Skin epidermis (tissue), 12 donors: ENCODE data around the gene NRSN2.

Experiments used
- H3K27ac ChIP-seq, 21 experiments: fragments of 200-600 bp; sonication (generic) in 11 of 21; one replicate each; pipeline ENCODE4 v1.5.0; 2020; ENCODE audit warnings: mild to moderate bottlenecking in 3 of 21, inconsistent platforms in 2 of 21, moderate library complexity in 2 of 21
- H3K4me3 ChIP-seq, 7 experiments: fragments of 200-600 bp; sonication (generic) in 2 of 7; one replicate each; pipeline ENCODE4 v1.5.0; 2020; ENCODE audit warnings: inconsistent platforms in 2 of 7, mild to moderate bottlenecking in 2 of 7, moderate library complexity in 1 of 7

Gene NRSN2

DNA sequence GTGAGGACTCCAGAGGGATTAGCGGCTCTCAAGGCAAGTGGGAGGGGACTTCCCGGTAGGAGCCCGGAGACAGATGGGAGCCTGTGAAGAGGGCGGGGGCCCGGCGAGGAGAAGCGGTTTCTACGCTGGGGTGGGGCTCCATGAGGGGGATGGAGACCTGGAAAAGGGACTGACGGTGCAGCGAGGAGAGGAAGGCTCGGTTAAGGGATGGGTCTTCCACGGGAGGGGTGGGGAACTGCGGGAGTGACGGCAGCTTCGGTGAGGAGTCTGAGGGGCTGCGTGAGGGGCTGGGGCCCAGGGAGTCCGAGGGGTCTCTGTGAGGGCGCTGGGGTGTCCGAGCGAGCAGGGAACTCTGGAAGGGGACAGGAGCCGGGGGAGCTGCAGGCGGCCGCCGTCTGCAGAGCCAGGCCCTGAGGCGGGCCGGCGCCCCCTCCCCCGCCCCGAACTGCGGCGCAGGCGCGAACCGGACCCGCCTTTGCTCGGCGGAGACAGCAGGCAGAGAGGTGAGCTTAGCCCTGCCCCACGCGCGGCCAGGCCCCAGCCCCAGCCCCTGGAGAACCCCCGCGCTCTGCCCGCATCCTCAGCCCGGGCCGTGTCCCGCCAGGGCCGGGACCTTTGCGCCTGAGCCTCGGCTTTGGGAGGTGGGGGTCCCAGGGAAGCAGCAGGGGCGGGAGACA is at the start of gene NRSN2:
Gene NRSN2 (plus strand): TSS at position 472 of the 677 bp plus-strand sequence. CDS start 2,533 bp downstream, outside the sequence.
- Histone ChIP-seq H3K4me3 (peak within 1 kb of the TSS; percentile 65 to 84 (median 72)), H3K27ac (peak within 1 kb of the TSS; percentile 56 to 89 (median 81))

- Histone ChIP-seq H3K27ac (peak overlapping the region; percentile 88 to 100 (median 98)), H3K4me3 (peak overlapping the region; percentile 65 to 88 (median 82))
These were observed 48.8 kb upstream of the NRSN2 start for GRCh38 chr20:297925-298775.

- H3K4me3 ChIP-seq = peak overlapping the region; percentile 65 to 88 (median 82)
- H3K27ac ChIP-seq = peak overlapping the region in 19 of 21 experiments; percentile 90 to 100 (median 98)
These were observed 48.0 kb upstream of the NRSN2 start for GRCh38 chr20:298776-299391.

GRCh38 chr20:300345-300990 is 46.4 kb upstream of the NRSN2 start:
- Histone ChIP-seq H3K4me3 (no peak overlapping the region), H3K27ac (peak overlapping the region in 3 of 21 experiments; percentile 19 to 34 (median 24))

DNA sequence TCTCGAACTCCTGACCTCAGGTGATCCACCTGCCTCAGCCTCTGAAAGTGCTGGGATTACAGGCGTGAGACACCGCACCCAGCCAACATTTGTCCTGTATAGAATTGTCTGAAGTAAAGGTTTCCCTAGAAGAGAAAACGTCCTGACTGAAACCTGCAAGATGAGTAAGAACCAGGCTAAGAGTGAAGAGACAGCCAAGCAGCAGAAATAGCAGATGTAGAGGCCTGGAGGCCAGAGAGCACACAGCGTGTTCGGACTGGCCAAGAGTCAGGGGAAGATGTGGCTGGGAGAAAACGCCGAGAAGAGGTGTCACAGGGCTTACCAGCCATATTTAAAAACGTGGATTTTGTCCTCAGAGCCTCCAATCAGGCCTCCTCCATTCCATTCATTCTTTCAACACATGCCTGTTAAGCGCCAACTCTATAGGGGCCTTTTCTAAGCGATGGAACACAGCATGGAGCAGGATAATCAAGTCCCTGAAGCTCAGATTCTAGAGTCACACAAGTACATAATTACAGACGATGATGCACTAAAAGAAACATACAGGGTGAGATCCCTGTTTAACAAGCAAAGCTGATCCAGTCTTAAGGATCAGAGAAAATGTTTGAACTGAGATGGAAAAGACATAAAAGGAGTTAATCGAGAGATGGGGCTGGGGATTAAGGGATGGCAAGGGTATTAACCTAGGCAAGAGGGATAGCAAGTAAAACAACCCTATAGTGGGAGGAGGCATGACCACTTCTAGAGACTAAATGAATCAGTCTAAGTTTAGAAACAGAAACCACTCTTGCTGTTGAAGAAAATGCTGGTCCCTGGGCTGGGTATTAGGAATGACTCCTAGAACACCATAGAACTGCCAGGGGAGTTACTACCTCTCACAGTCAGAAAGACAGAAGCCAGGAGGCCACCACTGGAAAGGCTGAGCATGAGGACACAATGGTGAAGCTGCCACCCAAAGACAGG is 44.7 kb upstream of the NRSN2 start:
- Histone ChIP-seq H3K27ac (peak overlapping the region in 1 of 21 experiments; percentile 14), H3K4me3 (no peak overlapping the region)

- no peak overlapping the region for H3K27ac ChIP-seq
- no peak overlapping the region for H3K4me3 ChIP-seq
These were observed 41.2 kb upstream of the NRSN2 start for GRCh38 chr20:305745-306144.

DNA sequence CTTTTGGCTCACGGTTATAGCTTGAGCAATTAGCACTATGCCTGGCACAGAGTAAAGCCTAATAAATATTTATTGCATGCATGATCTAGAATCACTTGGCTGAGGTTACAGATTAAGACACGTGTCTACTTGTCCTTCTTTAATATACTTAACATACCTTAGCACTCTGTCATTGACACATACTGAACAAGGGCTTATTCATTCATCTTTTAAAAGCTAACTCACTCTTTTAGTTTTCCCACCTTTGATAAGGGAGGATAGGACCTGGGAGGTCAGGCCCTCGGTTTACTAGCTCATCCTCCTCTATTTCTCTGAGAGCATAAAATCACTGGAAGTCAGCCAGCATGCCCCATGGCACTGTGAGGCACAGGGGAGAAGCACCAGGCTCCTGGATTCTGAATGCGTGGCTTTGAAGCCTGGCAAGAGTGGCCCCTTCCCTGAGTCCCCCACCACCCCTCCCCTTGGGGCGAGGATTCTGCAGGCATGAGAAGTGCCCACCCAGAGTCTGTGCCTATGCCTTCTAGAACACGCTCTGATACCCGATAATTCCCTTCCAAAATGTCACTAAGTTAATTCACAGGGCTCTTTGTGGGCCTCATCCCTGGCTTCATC is 38.4 kb upstream of the NRSN2 start:
- peak overlapping the region in 12 of 21 experiments; percentile 13 to 78 (median 62) for H3K27ac ChIP-seq
- H3K4me3 ChIP-seq = no peak overlapping the region

- Histone ChIP-seq H3K27ac (peak overlapping the region in 19 of 21 experiments; percentile 14 to 81 (median 71)), H3K4me3 (peak overlapping the region in 3 of 7 experiments; percentile 28 to 37 (median 34))
These were observed 37.5 kb upstream of the NRSN2 start for GRCh38 chr20:309306-309840.

- H3K4me3 ChIP-seq = peak overlapping the region; percentile 2 to 37 (median 28)
- H3K27ac ChIP-seq = peak overlapping the region in 19 of 21 experiments; percentile 14 to 81 (median 71)
These were observed 36.9 kb upstream of the NRSN2 start for GRCh38 chr20:309841-310644.

- peak overlapping the region in 2 of 7 experiments; percentile 31 to 37 for H3K4me3 ChIP-seq
- peak overlapping the region in 5 of 21 experiments; percentile 17 to 71 (median 37) for H3K27ac ChIP-seq
These were observed 36.3 kb upstream of the NRSN2 start for GRCh38 chr20:310645-311044.

DNA sequence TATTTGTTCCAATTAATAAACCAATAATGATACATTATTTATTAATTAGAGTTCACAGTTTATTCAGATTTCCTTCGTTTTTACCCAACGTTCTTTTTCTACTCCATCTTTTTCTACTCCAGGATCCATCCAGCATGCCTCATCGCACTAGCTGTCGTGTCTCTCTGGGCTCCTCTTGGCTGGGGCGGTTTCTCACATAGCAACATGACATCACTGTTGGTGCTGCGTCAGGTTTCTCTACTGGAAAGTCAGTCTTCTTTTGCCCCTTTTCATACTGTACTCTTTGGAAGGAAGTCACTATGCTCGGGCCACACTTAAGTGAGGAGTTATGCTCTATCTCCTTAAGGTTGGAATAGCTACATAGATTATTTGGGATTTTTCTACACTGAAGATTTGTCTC is 35.3 kb upstream of the NRSN2 start:
- Histone ChIP-seq H3K4me3 (no peak overlapping the region), H3K27ac (no peak overlapping the region)

- no peak overlapping the region for H3K27ac ChIP-seq
- no peak overlapping the region for H3K4me3 ChIP-seq
These were observed 34.8 kb upstream of the NRSN2 start for GRCh38 chr20:312067-312466.

GRCh38 chr20:312866-313265 is 34.0 kb upstream of the NRSN2 start:
- no peak overlapping the region for H3K27ac ChIP-seq
- H3K4me3 ChIP-seq = no peak overlapping the region

DNA sequence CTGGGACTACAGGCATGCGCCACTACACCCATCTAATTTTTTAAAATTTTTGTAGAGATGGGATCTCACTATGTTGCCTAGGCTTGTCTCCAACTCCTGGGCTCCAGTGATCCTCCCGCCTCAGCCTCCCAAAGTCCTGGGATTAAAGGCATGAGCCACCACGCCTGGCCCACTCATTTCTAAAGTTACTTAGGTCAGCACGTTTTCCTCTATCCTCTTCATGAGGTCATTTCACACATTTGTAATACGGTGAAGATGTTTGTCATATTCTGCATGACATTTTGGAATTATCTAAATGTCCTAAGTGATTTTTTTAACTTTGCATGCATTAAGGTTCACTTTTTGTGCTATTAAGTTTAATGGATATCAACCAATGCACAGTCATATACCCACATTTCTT is 33.5 kb upstream of the NRSN2 start:
- Histone ChIP-seq H3K27ac (no peak overlapping the region), H3K4me3 (no peak overlapping the region)

GRCh38 chr20:313948-314347 is 33.0 kb upstream of the NRSN2 start:
- Histone ChIP-seq H3K4me3 (no peak overlapping the region), H3K27ac (no peak overlapping the region)

- H3K27ac ChIP-seq = no peak overlapping the region
These were observed 30.4 kb upstream of the NRSN2 start for GRCh38 chr20:316316-317068.

More at GRCh38 chr20:316316-317068, 30.4 kb upstream of the NRSN2 start:
- H3K4me3 ChIP-seq = no peak overlapping the region
